HepG2 (cell line): ENCODE data around the gene SAPCD1. TPM values are rescaled to one million over a fixed set of nuclear protein-coding genes. Genes with fewer than 3 reads are reported as not detected.

Experiments
- AHR ChIP-seq: IDR thresholded peaks from 2 replicates; pipeline ENCODE4 v1.6.1; 2018; ENCODE audit warnings: missing genetic modification reagents, missing compliant biosample characterization
- ARHGAP35 ChIP-seq: sonication (generic); formaldehyde crosslinking; IDR thresholded peaks from 2 replicates; pipeline ENCODE4 v1.9.0; 2022; ENCODE audit warnings: mild to moderate bottlenecking, inconsistent platforms, moderate library complexity, missing genetic modification reagents, borderline replicate concordance
- CHD4 ChIP-seq: fragments of 200-600 bp; sonication (generic); IDR thresholded peaks from 2 replicates; pipeline ENCODE4 v1.7.0; 2017; ENCODE audit warnings: mild to moderate bottlenecking, low read length, borderline replicate concordance
- EED ChIP-seq: sonication (generic); formaldehyde crosslinking; IDR thresholded peaks from 2 replicates; pipeline ENCODE4 v1.5.0; 2020; ENCODE audit warnings: mild to moderate bottlenecking, missing genetic modification reagents
- FOXK2 ChIP-seq: fragments of 450-650 bp; IDR thresholded peaks from 2 replicates; pipeline ENCODE4 v1.6.1; 2016
- GTF2F1 ChIP-seq: fragments of 150-350 bp; IDR thresholded peaks from 2 replicates; pipeline ENCODE4 v1.6.1; 2014; ENCODE audit warnings: low read length
- HNRNPK ChIP-seq: fragments of 200-400 bp; formaldehyde crosslinking; IDR thresholded peaks from 2 replicates; pipeline ENCODE4 v1.6.1; 2018; ENCODE audit warnings: low read length, low read depth, moderate library complexity, mild to moderate bottlenecking; ENCODE audit not compliant: poor library complexity, severe bottlenecking
- KDM4B ChIP-seq: sonication (generic); formaldehyde crosslinking; IDR thresholded peaks from 2 replicates; pipeline ENCODE4 v1.4.0; 2020; ENCODE audit warnings: missing genetic modification reagents
- MAX ChIP-seq: IDR thresholded peaks from 2 replicates; pipeline ENCODE4 v1.6.1; 2012; ENCODE audit warnings: inconsistent platforms
- MED13 ChIP-seq: sonication (generic); formaldehyde crosslinking; IDR thresholded peaks from 2 replicates; pipeline ENCODE4 v1.5.0; 2020; ENCODE audit warnings: missing genetic modification reagents
- PRPF4 ChIP-seq: fragments of 200-400 bp; formaldehyde crosslinking; IDR thresholded peaks from 2 replicates; pipeline ENCODE4 v1.6.1; 2016; ENCODE audit warnings: low read length, low read depth; ENCODE audit not compliant: poor library complexity, severe bottlenecking
- RBAK ChIP-seq: sonication (generic); formaldehyde crosslinking; IDR thresholded peaks from 2 replicates; pipeline ENCODE4 v1.5.1; 2020; ENCODE audit warnings: mild to moderate bottlenecking, missing genetic modification reagents
- SNAI1 ChIP-seq: sonication (generic); formaldehyde crosslinking; IDR thresholded peaks from 2 replicates; pipeline ENCODE4 v1.5.0; 2020; ENCODE audit warnings: mild to moderate bottlenecking, missing genetic modification reagents, borderline replicate concordance
- SRF ChIP-seq: IDR thresholded peaks from 2 replicates; pipeline ENCODE4 v1.6.1; 2011; ENCODE audit warnings: mild to moderate bottlenecking, low read depth, low read length, moderate library complexity
- SRY ChIP-seq: sonication (generic); formaldehyde crosslinking; IDR thresholded peaks from 2 replicates; pipeline ENCODE4 v1.8.0; 2022; ENCODE audit warnings: mild to moderate bottlenecking, missing genetic modification reagents
- TCF7 ChIP-seq: sonication (generic); IDR thresholded peaks from 2 replicates; pipeline ENCODE4 v1.6.1; 2016; ENCODE audit warnings: antibody characterized with exemption, low read depth
- ZFY ChIP-seq: sonication (generic); formaldehyde crosslinking; IDR thresholded peaks from 2 replicates; pipeline ENCODE4 v1.4.0; 2020; ENCODE audit warnings: missing genetic modification reagents
- ZNF44 ChIP-seq: sonication (generic); formaldehyde crosslinking; IDR thresholded peaks from 2 replicates; pipeline ENCODE4 v1.5.1; 2020; ENCODE audit warnings: mild to moderate bottlenecking, missing genetic modification reagents
- ZNF7 ChIP-seq: IDR thresholded peaks from 2 replicates; pipeline ENCODE4 v1.6.1; 2016; ENCODE audit warnings: missing biosample characterization, missing genetic modification reagents
- ZSCAN25 ChIP-seq: sonication (generic); formaldehyde crosslinking; IDR thresholded peaks from 2 replicates; pipeline ENCODE4 v1.8.0; 2022; ENCODE audit warnings: mild to moderate bottlenecking, missing genetic modification reagents
- polyA plus RNA-seq, 8 experiments: library from polyadenylated mRNA; depleted of rRNA in 3 of 8; stranded (reverse) in 7 of 8; unstranded in 1 of 8; fragments of >200 nt; fragmentation: Illumina TruSeq in 4 of 8; extraction: Trizol in 4 of 8; gene quantifications; 2 replicates each; pipeline versions ENCODE4 v1.2.1 to v1.2.3, GENCODE V29; 2011 to 2016; ENCODE audit warnings: low read depth in 4 of 8, missing spikeins in 1 of 8, mixed read lengths in 1 of 8; ENCODE audit not compliant: insufficient read depth in 1 of 8
- total RNA-seq, 5 experiments: library from RNA; depleted of rRNA; stranded (reverse); fragments of >200 nt; fragmentation: Illumina TruSeq; extraction: Trizol; gene quantifications; 2 replicates each; pipeline ENCODE4 v1.2.3, GENCODE V29; 2016; ENCODE audit warnings: low read depth in 1 of 5
- TF ChIP-seq, protein P1 (sequence below): sonication (generic); formaldehyde crosslinking; IDR thresholded peaks from 2 replicates; pipeline ENCODE4 v1.4.0; 2020; ENCODE audit warnings: mild to moderate bottlenecking, missing genetic modification reagents
- TF ChIP-seq, protein P2 (sequence below): sonication (generic); formaldehyde crosslinking; IDR thresholded peaks from 2 replicates; pipeline ENCODE4 v1.4.0; 2020; ENCODE audit warnings: missing genetic modification reagents
- TF ChIP-seq, protein P3 (sequence below): sonication (generic); formaldehyde crosslinking; conservative IDR thresholded peaks from 2 replicates; pipeline ENCODE4 v1.4.0; 2020; ENCODE audit warnings: missing genetic modification reagents
- TF ChIP-seq, protein P4 (sequence below): sonication (generic); formaldehyde crosslinking; IDR thresholded peaks from 2 replicates; pipeline ENCODE4 v1.5.0; 2020; ENCODE audit warnings: missing genetic modification reagents, mild to moderate bottlenecking, borderline replicate concordance

SAPCD1 gene
- total and polyA plus RNA-seq, 2 of the 13 experiments (the other 11 are each of a cell fraction or from before 2014, with no cell fraction given) = 2.5 to 3.9 TPM

DNA sequence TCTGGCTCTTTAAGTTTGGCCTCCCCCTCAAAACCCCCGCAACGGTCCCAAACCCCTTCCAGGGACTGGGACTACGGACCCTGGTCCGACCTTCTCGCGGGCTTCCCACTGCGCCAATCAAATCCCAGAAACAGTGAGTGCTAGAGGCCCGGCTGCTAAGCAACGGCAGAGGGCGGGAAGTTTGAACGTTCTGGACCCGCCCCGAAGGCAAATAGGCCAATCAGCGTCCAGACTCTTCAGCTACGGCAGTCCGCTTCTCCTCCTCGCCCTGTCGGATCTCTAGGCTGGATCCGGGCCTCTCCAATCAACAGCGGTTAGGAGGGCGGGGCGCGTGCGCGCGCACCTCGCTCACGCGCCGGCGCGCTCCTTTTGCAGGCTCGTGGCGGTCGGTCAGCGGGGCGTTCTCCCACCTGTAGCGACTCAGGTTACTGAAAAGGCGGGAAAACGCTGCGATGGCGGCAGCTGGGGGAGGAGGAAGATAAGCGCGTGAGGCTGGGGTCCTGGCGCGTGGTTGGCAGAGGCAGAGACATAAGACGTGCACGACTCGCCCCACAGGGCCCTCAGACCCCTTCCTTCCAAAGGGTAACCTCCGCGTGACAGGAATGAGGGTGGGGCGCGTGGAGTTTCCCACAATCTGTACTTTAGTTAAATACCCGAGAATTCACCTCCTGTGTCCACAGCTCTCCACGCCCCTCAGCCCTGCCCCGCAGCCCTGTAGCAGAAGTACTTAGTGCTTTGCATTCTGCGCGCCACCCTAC is 22.6 kb upstream of the SAPCD1 start, which contains the start of gene MSH5 (continued):
- TF ChIP-seq MAX (no peak), SNAI1 (CRISPR knock-in tag) (peak; percentile 99), GTF2F1 (no peak), AHR (peak; percentile 89; the same call in 1 of the 2 replicates), RBAK (peak; percentile 67), CHD4 (no peak), MED13 (peak; percentile 92), ZNF44 (CRISPR knock-in tag) (peak; percentile 90), KDM4B (no peak), SRF (peak; percentile 56; the same call in 1 of the 2 replicates), EED (CRISPR knock-in tag) (no peak; the same call in 1 of the 2 replicates), ZNF7 (CRISPR knock-in tag) (no peak), ZSCAN25 (peak; percentile 91), SRY (CRISPR knock-in tag) (peak; percentile 96), ZFY (CRISPR knock-in tag) (peak; percentile 73), FOXK2 (no peak), PRPF4 (peak; percentile 88), TCF7 (no peak; the same call in 1 of the 2 replicates), ARHGAP35 (CRISPR knock-in tag) (peak; percentile 99), HNRNPK (no peak)
- TF ChIP-seq, protein P1, sequence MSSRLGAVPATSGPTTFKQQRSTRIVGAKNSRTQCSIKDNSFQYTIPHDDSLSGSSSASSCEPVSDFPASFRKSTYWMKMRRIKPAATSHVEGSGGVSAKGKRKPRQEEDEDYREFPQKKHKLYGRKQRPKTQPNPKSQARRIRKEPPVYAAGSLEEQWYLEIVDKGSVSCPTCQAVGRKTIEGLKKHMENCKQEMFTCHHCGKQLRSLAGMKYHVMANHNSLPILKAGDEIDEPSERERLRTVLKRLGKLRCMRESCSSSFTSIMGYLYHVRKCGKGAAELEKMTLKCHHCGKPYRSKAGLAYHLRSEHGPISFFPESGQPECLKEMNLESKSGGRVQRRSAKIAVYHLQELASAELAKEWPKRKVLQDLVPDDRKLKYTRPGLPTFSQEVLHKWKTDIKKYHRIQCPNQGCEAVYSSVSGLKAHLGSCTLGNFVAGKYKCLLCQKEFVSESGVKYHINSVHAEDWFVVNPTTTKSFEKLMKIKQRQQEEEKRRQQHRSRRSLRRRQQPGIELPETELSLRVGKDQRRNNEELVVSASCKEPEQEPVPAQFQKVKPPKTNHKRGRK (CRISPR knock-in tag) = 0 out of 2 replicates have a peak, but pooled peaks have one; percentile 6
- TF ChIP-seq, protein P2, sequence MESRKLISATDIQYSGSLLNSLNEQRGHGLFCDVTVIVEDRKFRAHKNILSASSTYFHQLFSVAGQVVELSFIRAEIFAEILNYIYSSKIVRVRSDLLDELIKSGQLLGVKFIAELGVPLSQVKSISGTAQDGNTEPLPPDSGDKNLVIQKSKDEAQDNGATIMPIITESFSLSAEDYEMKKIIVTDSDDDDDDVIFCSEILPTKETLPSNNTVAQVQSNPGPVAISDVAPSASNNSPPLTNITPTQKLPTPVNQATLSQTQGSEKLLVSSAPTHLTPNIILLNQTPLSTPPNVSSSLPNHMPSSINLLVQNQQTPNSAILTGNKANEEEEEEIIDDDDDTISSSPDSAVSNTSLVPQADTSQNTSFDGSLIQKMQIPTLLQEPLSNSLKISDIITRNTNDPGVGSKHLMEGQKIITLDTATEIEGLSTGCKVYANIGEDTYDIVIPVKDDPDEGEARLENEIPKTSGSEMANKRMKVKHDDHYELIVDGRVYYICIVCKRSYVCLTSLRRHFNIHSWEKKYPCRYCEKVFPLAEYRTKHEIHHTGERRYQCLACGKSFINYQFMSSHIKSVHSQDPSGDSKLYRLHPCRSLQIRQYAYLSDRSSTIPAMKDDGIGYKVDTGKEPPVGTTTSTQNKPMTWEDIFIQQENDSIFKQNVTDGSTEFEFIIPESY (CRISPR knock-in tag) = peak; percentile 51
- TF ChIP-seq, protein P3, sequence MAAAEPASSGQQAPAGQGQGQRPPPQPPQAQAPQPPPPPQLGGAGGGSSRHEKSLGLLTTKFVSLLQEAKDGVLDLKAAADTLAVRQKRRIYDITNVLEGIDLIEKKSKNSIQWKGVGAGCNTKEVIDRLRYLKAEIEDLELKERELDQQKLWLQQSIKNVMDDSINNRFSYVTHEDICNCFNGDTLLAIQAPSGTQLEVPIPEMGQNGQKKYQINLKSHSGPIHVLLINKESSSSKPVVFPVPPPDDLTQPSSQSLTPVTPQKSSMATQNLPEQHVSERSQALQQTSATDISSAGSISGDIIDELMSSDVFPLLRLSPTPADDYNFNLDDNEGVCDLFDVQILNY (CRISPR knock-in tag) = peak; percentile 99
- TF ChIP-seq, protein P4, sequence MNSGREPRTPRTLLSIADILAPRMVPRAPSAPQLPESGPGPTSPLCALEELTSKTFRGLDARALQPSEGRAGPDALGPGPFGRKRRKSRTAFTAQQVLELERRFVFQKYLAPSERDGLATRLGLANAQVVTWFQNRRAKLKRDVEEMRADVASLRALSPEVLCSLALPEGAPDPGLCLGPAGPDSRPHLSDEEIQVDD (CRISPR knock-in tag) = peak; percentile 98; the same call in 1 of the 2 replicates
